Activated CD4-positive, CD25-positive, alpha-beta regulatory T cell treated with anti-CD3 and anti-CD28 coated beads, Interleukin-2, amount 50 U/mL, for 16 hours (primary cell): ENCODE data around the gene APCDD1L.
"Not testable (repeated sequence)": the region's sequence is repeated elsewhere in the genome, so short reads cannot be mapped to it uniquely, and the experiment has no call there.

Source experiments
- DNase-seq: peaks from one replicate; pipeline ENCODE4 v3.0.0-alpha.2; 2020; ENCODE audit warnings: low read depth, low spot score

Gene APCDD1L

GRCh38 chr20:58545565-58546415 is 30.6 kb upstream of the APCDD1L start:
- no peak for DNase-seq

- DNase-seq = no peak
Observed at GRCh38 chr20:58544891-58545290, 29.7 kb upstream of the APCDD1L start.

GRCh38 chr20:58544286-58544685 is 29.1 kb upstream of the APCDD1L start:
- no peak for DNase-seq

- no peak for DNase-seq
Observed at GRCh38 chr20:58543274-58543673, 28.1 kb upstream of the APCDD1L start.

GRCh38 chr20:58542411-58543095 is 27.4 kb upstream of the APCDD1L start:
- DNase-seq = no peak

GRCh38 chr20:58542034-58542410 is 26.8 kb upstream of the APCDD1L start:
- DNase-seq = not testable (repeated sequence)

- no peak for DNase-seq
Observed at GRCh38 chr20:58538752-58539151, 23.6 kb upstream of the APCDD1L start.

- DNase-seq = no peak
Observed at GRCh38 chr20:58537831-58538230, 22.6 kb upstream of the APCDD1L start.

- no peak for DNase-seq
Observed at GRCh38 chr20:58536289-58536688, 21.1 kb upstream of the APCDD1L start.

- DNase-seq = no peak
Observed at GRCh38 chr20:58531657-58532056, 16.5 kb upstream of the APCDD1L start.

GRCh38 chr20:58531063-58531462 is 15.9 kb upstream of the APCDD1L start:
- DNase-seq = no peak

GRCh38 chr20:58528412-58528811 is 13.2 kb upstream of the APCDD1L start:
- DNase-seq = no peak

GRCh38 chr20:58526411-58526810 is 11.2 kb upstream of the APCDD1L start:
- DNase-seq = no peak

GRCh38 chr20:58524814-58525213 is 9.6 kb upstream of the APCDD1L start:
- no peak for DNase-seq

- DNase-seq = no peak
Observed at GRCh38 chr20:58523971-58524315, 8.7 kb upstream of the APCDD1L start.

GRCh38 chr20:58523072-58523970 is 8.1 kb upstream of the APCDD1L start:
- no peak for DNase-seq

GRCh38 chr20:58522666-58523065 is 7.5 kb upstream of the APCDD1L start:
- DNase-seq = no peak

GRCh38 chr20:58521763-58522162 is 6.6 kb upstream of the APCDD1L start:
- no peak for DNase-seq

GRCh38 chr20:58519940-58520712 is 4.9 kb upstream of the APCDD1L start:
- no peak for DNase-seq

- no peak for DNase-seq
Observed at GRCh38 chr20:58518896-58519593, 3.8 kb upstream of the APCDD1L start.

- no peak for DNase-seq
Observed at GRCh38 chr20:58518387-58518786, 3.2 kb upstream of the APCDD1L start.
